Measurements from ENCODE around the gene RBBP4. TPM values are rescaled to one million over a fixed set of nuclear protein-coding genes. Genes with fewer than 3 reads are reported as not detected.

Gene RBBP4
- total and polyA plus RNA-seq, 2 of the 13 experiments (the other 11 are each of a cell fraction or from before 2014, with no cell fraction given), result 64.4 to 166 TPM

DNA sequence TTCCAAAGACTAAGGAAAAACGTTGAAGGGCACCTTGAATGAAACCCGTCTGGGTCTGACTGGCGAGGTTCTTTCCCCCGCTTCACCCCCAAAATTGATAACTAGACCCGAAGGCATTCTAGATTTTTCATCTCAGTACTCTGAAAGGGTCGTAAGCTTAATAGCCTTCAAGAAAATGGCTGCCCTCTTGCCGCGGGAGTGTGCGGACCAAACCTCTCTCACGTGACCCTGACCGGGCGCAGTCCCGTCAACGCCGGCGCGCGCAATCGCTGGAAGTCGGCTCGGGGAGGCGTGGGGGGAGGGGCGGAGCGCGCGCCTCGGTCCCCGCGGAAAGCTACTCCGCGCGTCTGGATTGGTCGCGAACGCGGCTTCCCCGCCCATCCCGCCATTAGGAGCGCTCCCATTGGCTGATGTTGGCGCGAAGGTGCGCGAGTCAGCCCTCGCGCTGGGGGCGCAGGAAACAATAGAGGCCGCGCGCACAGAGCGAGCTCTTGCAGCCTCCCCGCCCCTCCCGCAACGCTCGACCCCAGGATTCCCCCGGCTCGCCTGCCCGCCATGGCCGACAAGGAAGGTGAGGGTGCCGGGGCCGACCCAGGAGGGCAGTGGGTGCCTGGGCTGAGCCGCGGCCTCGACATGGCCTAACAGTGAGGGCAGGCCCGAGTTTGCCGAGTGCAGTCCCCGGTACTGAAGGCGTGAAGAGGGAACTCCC lies at the start of gene RBBP4 (continued):
- TF ChIP-seq, protein P1, sequence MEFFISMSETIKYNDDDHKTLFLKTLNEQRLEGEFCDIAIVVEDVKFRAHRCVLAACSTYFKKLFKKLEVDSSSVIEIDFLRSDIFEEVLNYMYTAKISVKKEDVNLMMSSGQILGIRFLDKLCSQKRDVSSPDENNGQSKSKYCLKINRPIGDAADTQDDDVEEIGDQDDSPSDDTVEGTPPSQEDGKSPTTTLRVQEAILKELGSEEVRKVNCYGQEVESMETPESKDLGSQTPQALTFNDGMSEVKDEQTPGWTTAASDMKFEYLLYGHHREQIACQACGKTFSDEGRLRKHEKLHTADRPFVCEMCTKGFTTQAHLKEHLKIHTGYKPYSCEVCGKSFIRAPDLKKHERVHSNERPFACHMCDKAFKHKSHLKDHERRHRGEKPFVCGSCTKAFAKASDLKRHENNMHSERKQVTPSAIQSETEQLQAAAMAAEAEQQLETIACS (CRISPR knock-in tag; IDR thresholded peaks at IDR 0.05), result peak; percentile 98
- TF ChIP-seq, protein P2, sequence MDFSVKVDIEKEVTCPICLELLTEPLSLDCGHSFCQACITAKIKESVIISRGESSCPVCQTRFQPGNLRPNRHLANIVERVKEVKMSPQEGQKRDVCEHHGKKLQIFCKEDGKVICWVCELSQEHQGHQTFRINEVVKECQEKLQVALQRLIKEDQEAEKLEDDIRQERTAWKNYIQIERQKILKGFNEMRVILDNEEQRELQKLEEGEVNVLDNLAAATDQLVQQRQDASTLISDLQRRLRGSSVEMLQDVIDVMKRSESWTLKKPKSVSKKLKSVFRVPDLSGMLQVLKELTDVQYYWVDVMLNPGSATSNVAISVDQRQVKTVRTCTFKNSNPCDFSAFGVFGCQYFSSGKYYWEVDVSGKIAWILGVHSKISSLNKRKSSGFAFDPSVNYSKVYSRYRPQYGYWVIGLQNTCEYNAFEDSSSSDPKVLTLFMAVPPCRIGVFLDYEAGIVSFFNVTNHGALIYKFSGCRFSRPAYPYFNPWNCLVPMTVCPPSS (IDR thresholded peaks at IDR 0.05), result no peak
- TF ChIP-seq SMAD9 (CRISPR knock-in tag; IDR thresholded peaks at IDR 0.05) (0 out of 2 replicates have a peak, but pooled peaks have one; percentile 25), REXO4 (CRISPR knock-in tag; IDR thresholded peaks at IDR 0.05; ENCODE audit: borderline replicate concordance) (0 out of 2 replicates have a peak, but pooled peaks have one; percentile 13), ZFY (CRISPR knock-in tag; IDR thresholded peaks at IDR 0.05) (peak; percentile 97), CREB1 (IDR thresholded peaks at IDR 0.05) (peak; percentile 72), CREB1 (CRISPR knock-in tag; IDR thresholded peaks at IDR 0.05) (peak; percentile 59), ZNF326 (CRISPR knock-in tag; IDR thresholded peaks at IDR 0.05; ENCODE audit: borderline replicate concordance) (no peak)
- TF ChIP-seq, protein P3, sequence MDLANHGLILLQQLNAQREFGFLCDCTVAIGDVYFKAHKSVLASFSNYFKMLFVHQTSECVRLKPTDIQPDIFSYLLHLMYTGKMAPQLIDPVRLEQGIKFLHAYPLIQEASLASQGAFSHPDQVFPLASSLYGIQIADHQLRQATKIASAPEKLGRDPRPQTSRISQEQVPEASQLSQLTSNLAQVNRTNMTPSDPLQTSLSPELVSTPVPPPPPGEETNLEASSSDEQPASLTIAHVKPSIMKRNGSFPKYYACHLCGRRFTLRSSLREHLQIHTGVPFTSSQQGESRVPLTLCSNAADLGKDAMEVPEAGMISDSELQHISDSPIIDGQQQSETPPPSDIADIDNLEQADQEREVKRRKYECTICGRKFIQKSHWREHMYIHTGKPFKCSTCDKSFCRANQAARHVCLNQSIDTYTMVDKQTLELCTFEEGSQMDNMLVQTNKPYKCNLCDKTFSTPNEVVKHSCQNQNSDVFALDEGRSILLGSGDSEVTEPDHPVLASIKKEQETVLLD (CRISPR knock-in tag; IDR thresholded peaks at IDR 0.05; ENCODE audit: low read depth), result peak; percentile 84
- TF ChIP-seq, protein P4, sequence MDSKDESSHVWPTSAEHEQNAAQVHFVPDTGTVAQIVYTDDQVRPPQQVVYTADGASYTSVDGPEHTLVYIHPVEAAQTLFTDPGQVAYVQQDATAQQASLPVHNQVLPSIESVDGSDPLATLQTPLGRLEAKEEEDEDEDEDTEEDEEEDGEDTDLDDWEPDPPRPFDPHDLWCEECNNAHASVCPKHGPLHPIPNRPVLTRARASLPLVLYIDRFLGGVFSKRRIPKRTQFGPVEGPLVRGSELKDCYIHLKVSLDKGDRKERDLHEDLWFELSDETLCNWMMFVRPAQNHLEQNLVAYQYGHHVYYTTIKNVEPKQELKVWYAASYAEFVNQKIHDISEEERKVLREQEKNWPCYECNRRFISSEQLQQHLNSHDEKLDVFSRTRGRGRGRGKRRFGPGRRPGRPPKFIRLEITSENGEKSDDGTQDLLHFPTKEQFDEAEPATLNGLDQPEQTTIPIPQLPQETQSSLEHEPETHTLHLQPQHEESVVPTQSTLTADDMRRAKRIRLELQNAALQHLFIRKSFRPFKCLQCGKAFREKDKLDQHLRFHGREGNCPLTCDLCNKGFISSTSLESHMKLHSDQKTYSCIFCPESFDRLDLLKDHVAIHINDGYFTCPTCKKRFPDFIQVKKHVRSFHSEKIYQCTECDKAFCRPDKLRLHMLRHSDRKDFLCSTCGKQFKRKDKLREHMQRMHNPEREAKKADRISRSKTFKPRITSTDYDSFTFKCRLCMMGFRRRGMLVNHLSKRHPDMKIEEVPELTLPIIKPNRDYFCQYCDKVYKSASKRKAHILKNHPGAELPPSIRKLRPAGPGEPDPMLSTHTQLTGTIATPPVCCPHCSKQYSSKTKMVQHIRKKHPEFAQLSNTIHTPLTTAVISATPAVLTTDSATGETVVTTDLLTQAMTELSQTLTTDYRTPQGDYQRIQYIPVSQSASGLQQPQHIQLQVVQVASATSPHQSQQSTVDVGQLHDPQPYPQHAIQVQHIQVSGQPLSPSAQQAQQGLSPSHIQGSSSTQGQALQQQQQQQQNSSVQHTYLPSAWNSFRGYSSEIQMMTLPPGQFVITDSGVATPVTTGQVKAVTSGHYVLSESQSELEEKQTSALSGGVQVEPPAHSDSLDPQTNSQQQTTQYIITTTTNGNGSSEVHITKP (CRISPR knock-in tag; IDR thresholded peaks at IDR 0.05; ENCODE audit: low read depth), result no peak; the same call in 1 of the 2 replicates
- TF ChIP-seq, protein P5, sequence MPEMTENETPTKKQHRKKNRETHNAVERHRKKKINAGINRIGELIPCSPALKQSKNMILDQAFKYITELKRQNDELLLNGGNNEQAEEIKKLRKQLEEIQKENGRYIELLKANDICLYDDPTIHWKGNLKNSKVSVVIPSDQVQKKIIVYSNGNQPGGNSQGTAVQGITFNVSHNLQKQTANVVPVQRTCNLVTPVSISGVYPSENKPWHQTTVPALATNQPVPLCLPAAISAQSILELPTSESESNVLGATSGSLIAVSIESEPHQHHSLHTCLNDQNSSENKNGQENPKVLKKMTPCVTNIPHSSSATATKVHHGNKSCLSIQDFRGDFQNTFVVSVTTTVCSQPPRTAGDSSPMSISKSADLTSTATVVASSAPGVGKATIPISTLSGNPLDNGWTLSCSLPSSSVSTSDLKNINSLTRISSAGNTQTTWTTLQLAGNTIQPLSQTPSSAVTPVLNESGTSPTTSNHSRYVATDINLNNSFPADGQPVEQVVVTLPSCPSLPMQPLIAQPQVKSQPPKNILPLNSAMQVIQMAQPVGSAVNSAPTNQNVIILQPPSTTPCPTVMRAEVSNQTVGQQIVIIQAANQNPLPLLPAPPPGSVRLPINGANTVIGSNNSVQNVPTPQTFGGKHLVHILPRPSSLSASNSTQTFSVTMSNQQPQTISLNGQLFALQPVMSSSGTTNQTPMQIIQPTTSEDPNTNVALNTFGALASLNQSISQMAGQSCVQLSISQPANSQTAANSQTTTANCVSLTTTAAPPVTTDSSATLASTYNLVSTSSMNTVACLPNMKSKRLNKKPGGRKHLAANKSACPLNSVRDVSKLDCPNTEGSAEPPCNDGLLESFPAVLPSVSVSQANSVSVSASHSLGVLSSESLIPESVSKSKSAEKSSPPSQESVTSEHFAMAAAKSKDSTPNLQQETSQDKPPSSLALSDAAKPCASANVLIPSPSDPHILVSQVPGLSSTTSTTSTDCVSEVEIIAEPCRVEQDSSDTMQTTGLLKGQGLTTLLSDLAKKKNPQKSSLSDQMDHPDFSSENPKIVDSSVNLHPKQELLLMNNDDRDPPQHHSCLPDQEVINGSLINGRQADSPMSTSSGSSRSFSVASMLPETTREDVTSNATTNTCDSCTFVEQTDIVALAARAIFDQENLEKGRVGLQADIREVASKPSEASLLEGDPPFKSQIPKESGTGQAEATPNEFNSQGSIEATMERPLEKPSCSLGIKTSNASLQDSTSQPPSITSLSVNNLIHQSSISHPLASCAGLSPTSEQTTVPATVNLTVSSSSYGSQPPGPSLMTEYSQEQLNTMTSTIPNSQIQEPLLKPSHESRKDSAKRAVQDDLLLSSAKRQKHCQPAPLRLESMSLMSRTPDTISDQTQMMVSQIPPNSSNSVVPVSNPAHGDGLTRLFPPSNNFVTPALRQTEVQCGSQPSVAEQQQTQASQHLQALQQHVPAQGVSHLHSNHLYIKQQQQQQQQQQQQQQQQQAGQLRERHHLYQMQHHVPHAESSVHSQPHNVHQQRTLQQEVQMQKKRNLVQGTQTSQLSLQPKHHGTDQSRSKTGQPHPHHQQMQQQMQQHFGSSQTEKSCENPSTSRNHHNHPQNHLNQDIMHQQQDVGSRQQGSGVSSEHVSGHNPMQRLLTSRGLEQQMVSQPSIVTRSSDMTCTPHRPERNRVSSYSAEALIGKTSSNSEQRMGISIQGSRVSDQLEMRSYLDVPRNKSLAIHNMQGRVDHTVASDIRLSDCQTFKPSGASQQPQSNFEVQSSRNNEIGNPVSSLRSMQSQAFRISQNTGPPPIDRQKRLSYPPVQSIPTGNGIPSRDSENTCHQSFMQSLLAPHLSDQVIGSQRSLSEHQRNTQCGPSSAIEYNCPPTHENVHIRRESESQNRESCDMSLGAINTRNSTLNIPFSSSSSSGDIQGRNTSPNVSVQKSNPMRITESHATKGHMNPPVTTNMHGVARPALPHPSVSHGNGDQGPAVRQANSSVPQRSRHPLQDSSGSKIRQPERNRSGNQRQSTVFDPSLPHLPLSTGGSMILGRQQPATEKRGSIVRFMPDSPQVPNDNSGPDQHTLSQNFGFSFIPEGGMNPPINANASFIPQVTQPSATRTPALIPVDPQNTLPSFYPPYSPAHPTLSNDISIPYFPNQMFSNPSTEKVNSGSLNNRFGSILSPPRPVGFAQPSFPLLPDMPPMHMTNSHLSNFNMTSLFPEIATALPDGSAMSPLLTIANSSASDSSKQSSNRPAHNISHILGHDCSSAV (CRISPR knock-in tag; IDR thresholded peaks at IDR 0.05; ENCODE audit: borderline replicate concordance), result no peak
